Islet of Langerhans (tissue), 1 donor: Measurements from ENCODE around the gene CHMP1B.

Experiments
- FAIRE-seq: peaks from one replicate; lab custom pipeline; 2011; peaks lifted over from hg19 to GRCh38; lab: Jason Lieb, UNC

The CHMP1B gene, protein sequence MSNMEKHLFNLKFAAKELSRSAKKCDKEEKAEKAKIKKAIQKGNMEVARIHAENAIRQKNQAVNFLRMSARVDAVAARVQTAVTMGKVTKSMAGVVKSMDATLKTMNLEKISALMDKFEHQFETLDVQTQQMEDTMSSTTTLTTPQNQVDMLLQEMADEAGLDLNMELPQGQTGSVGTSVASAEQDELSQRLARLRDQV

DNA sequence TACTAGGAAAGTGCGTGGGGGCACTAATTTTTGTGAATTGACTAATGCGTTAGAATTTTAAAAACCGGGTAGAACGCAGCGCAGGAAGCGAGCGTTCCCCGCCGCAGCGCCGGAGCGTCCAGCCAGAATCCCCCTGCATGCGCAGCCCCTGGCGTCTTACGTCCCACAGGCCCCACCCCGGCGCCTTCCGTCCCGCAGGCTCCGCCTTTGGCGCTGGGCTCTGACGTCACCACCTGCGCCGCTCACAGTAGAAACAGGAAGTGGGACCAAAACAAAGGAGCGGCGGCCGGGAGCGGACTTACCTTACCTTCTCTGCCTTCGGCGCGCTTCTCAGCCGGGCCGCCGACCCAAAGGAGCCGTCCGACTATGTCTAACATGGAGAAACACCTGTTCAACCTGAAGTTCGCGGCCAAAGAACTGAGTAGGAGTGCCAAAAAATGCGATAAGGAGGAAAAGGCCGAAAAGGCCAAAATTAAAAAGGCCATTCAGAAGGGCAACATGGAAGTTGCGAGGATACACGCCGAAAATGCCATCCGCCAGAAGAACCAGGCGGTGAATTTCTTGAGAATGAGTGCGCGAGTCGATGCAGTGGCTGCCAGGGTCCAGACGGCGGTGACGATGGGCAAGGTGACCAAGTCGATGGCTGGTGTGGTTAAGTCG, at the start of gene CHMP1B:
CHMP1B (plus strand) TSS at position 268 of the 660 bp plus-strand sequence; CDS start at position 367, 99 bp downstream.
- FAIRE-seq = no peak

DNA sequence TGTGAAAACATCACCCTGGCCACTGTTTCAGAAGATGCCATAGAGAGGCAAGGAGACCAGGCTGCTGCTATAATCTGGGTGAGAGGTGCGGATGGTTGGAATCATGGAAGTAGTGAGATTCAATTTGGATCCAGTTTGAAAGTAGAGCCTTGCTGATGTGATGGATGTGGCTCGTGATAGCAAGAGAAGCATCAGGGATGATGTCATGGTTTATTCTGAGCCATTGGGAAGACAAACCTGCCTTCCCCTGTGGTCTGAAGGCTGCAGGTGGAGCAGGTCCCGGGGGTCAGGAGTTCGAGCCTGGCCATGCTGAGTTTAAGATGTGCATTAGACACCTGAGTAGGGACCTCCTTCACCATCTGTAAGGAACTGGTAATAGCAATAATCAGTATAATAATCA, 49.6 kb upstream of the CHMP1B start:
- no peak for FAIRE-seq

DNA sequence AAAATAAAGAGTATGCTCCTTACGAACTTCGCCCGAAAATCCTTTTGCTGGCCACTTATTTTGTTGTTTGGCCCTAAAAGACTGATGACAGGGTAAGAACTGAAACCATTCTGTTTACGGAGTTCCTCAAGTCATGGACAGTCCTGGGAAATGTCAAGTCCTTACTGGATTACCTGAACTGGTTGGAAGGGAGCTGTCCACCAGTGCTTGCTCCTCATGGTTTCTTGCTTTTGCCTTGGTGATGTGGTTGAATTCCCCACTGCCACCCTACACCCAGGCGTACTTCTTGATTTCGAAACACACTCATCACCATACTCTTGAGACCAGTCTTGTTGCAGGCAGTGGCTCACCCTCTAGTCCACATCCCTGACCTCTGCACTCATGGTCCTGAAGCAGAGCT, 49.1 kb upstream of the CHMP1B start:
- no peak for FAIRE-seq

DNA sequence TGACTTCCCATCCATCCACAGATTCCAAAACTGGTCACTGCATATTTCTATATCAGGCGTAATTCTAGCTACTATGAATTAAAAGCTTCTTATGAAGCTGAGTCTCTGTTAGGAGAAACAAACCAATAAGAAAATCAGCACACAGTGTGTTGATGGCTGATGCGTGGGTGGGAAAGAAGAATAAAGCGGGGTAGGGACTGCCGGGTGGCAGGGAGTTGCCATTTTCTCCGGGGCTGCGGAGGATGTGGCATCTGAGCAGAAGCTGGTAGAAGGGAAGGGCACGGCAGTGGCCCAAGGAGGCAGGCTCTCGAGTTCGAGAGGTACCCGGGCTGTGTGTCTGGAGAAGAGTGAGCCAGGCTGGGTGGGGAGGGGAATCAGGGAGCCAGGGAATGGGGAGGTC, 48.6 kb upstream of the CHMP1B start:
- no peak for FAIRE-seq

DNA sequence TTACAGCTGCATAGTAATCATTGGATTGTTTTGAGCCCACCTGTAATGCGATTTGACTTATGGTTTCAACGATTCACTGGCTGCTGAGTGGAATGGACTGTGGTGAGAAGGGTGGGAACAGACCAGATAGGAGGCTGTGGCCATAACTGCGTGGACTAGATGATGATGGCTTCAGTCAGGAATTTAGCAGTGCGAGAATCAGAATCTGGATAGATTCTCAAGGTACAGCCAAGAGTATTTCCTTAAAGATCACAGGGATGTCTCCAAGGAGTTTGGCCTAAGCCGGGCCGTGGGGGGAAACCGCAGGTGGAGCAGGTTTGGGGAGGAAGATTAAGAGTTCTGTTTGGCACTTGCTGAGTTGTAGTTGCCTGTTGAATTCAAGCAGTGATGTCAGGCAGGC, 44.0 kb upstream of the CHMP1B start:
- FAIRE-seq = no peak

DNA sequence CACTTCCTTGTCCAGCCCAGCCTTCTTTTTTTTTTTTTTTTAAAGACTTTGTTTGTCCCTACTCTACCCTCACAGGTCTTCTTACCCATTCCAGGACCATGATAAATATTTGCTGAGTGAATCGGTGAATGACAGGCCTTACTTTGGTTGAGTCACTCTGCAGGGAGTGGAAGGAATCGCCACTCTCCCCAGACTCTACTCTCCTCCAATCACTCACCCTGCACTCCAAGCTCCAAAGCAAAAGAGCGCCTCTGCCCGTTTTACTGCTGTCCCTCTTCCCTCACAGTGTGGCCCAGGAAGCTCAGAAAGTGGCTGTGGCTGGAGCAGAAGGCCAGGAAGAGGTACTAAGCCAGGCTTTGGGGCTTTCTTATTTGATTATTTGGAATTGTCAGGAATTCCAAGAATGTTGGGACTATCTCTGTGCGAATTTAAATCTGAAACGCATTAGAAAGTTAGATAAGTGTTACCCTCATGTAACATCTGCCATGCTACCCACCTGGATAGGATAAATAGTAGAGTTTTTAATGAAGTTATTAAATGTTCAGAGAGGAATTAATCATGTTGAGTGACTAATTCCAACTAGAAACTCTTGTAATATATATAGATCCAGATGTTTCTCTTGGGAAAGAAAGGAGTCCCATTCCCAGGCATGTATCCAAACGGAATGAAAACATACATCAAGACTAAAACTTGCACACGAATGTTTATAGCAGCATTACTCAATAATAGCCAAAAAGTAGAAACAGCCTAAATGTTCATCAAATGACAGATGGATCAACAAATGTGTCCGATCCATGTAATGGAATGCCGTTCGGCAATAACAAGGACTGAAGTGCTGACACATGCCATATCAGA, 43.0 kb upstream of the CHMP1B start:
- no peak for FAIRE-seq

DNA sequence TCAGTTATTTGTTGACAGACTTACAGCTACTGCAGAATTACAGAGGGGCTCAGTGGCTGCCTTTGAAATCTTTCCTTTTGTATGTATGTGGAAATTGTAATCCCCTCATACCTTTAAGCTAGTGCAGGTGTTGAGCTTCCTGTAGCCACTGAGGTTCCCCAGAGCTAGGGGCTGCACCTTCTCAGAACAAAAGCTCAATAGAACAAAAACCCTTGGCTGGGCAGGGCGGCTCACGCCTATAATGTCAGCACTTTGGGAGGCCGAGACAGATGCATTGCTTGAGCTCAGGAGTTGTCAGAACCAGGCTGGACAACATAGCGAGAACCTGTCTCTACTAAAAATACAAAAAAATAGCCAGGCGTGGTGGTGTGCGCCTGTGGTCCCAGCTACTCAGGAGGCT, 41.3 kb upstream of the CHMP1B start:
- FAIRE-seq = no peak

DNA sequence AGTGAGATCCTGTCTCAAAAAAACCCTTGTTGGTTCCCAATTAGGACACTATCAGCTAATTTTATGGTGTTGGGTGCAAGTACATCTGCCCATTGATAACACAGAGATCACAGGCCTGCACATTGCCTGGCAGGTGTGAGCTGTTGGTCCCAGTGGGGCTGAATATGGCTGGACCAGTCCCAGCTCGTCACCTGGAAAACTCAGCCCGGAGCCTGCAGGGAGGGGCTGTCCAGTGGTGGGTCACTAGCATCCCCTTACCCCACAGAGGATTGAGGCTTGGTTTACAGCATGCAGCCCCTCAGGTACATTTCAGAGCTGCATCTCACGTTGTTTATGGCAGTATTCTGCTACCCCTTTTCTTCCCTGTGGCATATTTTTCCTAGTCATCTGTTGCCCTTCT, 40.8 kb upstream of the CHMP1B start:
- no peak for FAIRE-seq

DNA sequence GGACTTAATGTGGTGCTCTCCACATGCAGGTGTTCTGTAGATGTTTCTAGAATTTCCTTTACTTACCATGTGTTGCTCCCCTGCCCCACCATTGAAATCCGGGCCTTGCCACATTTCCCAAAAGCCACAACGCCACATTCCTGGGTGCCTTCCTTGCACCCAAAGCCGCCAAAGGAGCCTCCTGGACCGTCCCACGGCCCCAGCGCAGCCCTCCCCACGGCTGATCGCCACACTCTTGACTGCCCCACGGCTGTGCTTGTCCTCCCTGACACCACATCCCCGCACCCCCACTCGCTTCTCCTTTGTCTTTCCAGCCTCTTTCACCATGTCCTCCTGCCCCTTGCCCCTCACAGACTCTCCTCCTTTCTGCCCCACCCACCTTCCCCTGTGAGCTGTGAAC, 40.2 kb upstream of the CHMP1B start:
- FAIRE-seq = no peak

DNA sequence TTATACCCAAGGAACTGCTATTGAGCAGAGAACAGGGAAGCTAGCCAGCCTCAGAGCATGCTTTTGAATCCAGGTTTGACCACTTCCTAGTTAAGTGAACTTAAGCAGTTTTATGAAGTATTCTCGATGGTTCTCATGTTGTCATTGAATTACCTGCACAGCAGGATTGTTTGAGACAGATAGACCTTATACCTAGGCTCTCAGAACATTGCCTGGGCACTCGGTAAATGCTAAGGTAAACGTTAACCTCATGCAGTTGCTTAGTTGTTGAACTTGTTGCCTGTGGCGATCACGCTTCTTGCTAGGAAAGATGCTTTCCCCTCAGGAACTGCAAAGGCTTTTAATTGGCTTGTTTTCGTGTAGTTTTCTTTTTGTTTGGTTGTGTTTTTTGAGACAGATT, 34.0 kb upstream of the CHMP1B start:
- FAIRE-seq = no peak

DNA sequence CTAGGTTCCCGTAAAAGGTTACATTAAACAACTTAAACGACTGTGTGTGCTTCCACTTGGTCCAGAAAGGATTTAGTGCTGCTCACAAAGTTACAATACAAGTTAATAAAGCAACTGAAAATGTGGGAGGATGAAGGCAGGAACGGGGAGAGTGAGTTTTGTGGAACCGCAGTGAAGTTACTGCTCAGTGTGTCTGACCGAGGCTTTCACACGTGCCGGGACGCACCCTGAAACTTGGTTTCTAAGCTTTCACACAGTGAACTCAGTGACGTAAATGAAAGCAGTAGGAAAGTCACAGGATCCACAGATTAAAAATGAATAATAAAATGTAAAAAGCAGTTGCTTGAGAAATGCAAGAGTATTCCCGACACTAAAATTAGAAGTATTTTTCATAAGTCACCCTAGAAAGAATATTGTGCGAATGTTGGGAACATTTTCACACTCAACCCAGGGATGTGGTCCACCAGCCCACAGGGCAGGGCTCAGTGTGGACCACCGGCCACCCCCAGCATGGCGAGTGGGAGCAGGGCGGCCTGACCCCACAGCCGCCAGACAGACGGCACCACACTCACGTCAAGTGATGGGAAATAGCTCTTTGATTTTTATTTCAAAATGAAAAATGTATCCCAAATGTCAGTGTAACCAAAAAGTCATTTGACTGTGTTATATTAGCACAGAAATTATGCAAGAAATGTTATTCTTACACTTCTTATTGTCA, 32.6 kb upstream of the CHMP1B start:
- no peak for FAIRE-seq

DNA sequence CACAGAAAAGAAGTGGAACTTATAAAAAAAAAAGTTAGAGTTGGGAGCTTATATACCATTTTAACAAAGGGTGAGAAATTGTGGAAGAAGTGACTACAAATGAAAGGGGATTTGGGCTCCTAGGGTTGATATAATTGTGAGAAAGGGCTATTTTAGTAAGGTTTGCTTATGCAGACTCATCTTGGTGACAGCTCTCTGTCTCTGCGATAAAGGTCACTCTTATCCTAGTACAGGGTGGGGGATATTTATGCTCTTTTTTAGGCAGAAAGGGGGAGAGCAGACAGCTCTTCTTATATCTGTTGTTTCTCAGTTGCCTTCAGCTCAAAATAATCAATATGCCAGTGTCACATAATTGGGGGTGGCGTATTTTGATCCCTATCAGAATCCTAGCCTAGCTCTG, 31.3 kb upstream of the CHMP1B start:
- FAIRE-seq = no peak

DNA sequence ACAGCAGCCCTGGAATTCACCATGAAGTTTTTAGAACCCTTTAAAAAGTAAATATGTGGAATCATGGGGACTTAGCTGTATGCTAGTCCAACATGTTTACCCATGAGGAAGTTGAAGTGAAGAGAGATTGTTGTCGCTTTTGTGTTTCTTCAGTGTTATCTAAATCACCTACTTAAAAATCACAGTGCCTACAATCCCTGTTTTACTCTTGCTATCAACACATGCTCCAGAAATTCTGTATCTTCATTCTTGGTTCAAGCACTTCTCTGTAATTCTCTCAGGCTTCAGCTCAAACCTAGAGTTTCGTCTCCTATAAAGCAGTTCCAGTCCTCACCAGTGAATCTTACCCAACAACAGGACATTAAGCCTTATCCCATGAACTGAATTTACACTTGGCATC, 30.5 kb upstream of the CHMP1B start:
- FAIRE-seq = no peak

DNA sequence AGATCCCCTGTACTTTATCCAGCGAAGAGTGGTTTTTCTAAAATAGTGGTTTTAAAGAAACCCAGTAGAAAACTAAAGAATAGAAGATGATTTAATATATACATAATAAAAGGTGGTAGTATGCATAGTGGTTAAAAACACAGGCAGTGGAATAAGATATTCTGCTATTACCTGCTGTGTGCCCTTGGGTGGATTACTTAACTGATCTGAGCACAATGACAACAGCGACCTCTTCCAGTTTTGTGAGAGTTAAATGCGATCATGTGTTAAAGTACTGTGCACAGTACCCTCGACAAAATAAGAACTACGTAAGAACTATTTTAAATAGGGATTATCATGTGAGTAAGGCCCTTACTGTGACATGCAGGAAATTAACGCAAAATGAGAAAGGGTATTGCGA, 30.0 kb upstream of the CHMP1B start:
- FAIRE-seq = no peak

DNA sequence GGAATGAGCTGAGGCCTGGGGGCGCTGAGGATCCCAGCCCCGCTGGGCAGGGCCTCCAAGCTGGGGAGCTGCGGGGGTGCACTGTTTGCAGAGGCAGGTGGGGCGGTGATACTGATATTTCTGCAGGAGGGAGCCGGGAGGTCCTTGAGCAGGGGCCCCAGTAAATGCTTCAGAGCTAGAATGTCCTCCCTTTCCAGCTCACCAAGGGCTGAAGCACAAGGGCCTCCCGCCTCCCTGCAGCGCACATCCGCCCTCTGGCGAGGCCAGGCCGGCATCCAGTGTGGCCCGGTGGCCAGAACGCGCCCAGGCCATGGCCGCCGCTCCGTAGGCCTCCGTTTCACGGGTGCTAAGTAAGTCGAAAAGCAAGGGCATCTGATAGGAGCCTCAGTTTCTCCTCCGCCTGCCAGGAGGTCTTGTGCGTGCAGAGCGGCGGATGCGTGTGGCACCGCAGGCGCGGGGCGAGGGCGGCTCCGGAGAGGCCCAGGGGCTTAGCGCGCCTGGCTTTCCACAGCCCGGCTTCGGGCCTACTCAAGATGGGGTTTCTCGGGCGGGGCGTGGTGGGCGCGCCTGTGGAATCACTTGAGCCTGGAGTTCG, 29.5 kb upstream of the CHMP1B start:
- no peak for FAIRE-seq

DNA sequence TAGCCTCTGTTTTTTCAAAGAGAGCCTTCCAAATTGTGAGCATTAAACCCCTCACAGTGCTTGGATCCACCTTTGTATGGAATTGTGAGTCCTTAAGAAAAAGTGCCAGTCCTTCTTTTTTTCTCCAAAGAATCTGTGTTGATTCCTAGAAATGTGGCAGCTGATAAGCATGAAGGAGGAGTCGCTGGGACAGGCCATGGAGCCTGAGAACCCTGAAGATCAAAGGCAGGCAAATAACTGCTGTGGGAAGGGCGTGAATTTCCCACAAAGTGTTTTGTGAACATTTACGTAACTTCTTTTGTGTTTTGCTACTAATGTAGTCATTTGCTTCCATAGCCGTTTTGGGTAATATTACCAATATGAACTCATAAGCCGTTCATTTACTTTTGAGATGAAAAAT, 27.7 kb upstream of the CHMP1B start:
- FAIRE-seq = no peak

DNA sequence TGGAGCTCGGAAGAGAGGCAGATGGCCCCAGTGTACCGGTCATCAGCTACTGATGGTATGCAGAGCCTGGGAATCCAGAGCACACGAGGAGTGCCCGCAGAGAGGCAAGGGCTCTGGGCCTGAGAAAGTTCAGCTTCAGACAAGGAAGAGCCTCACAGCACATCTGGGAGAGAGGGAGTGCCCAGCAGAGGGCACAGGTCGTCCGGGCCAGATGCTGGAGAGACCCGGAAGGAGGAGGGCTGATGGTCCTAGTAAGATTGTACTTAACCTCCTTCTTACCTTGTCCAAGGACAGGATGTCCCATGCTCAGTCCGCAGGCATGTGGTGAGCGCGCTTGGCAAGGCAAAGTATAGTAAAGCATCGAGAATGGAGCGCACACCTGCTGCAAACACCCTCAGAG, 24.4 kb upstream of the CHMP1B start:
- no peak for FAIRE-seq

DNA sequence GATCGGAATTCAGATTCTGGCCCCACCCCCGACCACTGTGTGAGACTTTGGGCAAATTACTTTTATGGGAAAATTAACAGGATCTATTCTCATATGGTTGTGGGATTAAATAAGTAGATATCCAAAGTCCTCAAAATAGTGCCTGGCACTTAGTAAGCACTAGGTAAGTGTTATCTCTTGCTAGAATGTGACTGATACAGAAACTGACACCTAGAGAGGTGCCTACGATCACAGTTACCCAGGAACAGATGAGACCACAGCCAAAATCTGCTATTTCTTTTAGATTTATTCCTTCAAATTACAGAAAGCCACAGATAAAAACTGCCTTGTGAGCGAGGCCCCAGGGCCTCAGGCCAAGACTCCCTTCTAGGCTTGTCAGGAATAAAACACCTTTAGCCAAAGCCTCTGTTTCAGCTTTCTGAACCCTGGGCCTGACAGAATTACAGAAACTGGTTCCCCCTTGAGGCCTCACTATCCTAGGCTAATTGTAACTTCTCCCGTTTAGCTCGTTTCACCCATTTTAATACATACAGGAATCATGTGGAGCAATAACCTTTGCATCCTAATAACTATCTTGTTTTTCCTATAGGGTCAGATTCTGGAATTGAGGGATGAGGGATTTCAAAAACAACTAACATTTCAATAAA, 22.3 kb upstream of the CHMP1B start:
- no peak for FAIRE-seq

DNA sequence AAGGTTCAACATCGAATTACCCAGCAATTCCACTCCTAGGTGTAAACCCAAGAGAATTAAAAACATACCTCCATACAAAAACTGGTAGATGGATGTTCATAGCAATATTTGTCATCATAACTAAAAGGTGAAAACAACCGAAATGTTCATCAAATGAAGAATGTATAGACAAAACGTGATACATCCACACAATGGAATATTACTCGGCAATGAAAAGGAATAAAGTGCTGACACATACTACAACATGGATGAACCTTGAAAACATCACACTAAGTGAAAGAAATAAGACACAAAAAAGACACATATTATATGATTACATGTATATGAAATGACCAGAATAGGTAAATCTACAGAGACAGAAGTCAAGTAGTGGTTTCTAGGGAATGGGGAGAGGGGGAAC, 20.6 kb upstream of the CHMP1B start:
- no peak for FAIRE-seq

DNA sequence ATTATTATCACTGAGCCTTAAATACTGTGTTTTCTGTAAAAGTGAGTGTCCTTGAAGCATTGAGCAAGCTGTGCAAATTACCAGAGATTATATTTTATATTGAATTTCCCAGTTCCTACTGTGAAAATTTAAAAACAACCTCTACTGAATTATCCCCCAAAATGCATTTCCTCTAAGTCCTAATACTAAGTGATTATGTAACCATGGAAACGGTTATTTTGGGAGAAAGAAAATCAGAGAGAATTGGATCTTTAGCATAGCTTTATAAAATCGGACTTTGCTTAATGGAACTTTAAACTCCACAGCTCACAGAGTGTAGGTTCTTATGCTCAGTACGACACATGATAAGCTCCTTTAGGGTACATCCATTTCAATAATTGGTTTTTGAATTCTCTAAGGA, 19.3 kb upstream of the CHMP1B start:
- no peak for FAIRE-seq

DNA sequence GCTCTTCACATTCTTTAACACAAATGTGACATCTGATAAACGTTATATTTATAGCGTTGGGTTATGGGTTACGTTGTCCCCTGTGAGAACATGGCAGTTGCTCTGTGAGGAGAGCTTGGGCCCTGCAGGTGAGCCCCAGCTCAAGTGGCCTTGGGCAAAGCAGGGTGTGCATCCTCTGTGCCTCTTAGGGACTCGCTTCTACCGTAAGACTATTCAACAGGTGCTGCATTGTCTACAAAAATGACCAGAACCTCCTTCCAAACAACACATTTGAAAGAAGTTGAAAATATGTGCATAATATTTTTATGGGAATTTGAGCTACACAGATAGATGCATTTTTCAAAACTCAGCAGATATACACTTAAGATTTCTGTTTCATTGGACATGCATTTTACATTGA, 16.4 kb upstream of the CHMP1B start:
- FAIRE-seq = no peak

DNA sequence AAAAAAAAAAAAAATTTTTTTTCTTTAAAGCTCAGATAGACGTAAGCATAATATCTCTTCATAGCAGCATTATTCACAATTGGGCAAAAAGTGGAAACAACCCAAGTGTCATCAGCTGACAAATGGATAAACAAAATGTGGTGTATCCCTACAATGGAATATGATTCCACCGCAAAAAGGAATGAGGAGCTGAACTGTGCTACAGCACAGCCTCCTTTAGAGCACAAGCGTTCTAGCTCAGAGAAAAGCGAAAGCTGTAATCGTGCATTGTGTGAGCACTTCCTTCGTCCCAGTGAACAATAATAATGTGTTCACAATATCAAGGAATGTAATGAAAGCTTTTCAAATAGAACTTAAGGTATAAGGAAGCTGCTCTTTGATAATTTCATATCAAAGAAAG, 11.7 kb upstream of the CHMP1B start:
- FAIRE-seq = no peak
